Spinal cord (tissue), 10 donors: ENCODE data around the gene YIPF1. TPM values are rescaled to one million over a fixed set of nuclear protein-coding genes. Genes with fewer than 3 reads are reported as not detected.
A peak's percentile ranks its signal among the peaks of the same experiment; 100 is the strongest.
"Not testable (repeated sequence)": the region's sequence is repeated elsewhere in the genome, so short reads cannot be mapped to it uniquely, and the experiment has no call there.

Experiments
- DNase-seq, 6 donors: peaks; one replicate each; pipeline versions ENCODE4 v3.0.0 to v3.0.0-alpha.2; 2013 to 2015; ENCODE audit warnings: low spot score in 6 of 6, low read depth in 4 of 6
- H3K27ac ChIP-seq: one replicate; pipeline ENCODE4 v1.5.1; 2013; ENCODE audit warnings: low read depth, low read length, control low read depth
- H3K27me3 ChIP-seq: one replicate; pipeline ENCODE4 v1.6.1; 2013; ENCODE audit warnings: low read length; ENCODE audit not compliant: control insufficient read depth, insufficient read depth
- H3K36me3 ChIP-seq: one replicate; pipeline ENCODE4 v1.6.1; 2013; ENCODE audit warnings: low read length; ENCODE audit not compliant: control insufficient read depth, insufficient read depth
- H3K4me1 ChIP-seq: one replicate; pipeline ENCODE4 v1.6.1; 2013; ENCODE audit warnings: low read length; ENCODE audit not compliant: control insufficient read depth, insufficient read depth
- H3K4me3 ChIP-seq: one replicate; pipeline ENCODE4 v1.5.1; 2013; ENCODE audit warnings: low read depth, low read length, control low read depth
- H3K9me3 ChIP-seq: one replicate; pipeline ENCODE4 v1.6.1; 2013; ENCODE audit warnings: low read length; ENCODE audit not compliant: control insufficient read depth, insufficient read depth
- WGBS: methylation state at CpG from one replicate; pipeline ENCODE4 v1.1.5; 2013; ENCODE audit warnings: missing lambda C conversion rate; ENCODE audit not compliant: insufficient coverage; 5-methylcytosine and 5-hydroxymethylcytosine counted together
- polyA plus RNA-seq, 2 donors: library from polyadenylated mRNA; unstranded; fragments of 120-200 nt; gene quantifications; one replicate each; pipeline ENCODE4 v1.2.1, GENCODE V29; 2013; ENCODE audit not compliant: insufficient read length in 2 of 2
- total RNA-seq, 2 donors: library from RNA; depleted of rRNA in 1 of 2; stranded (reverse); fragments of 120-200 nt in 1 of 2; fragments of >200 nt in 1 of 2; gene quantifications; one replicate each; pipeline versions ENCODE4 v1.2.3 to v1.2.4, GENCODE V29; 2013 to 2014
- donor health status: healthy.

YIPF1 gene
- total and polyA plus RNA-seq, 4 donors = 34.8 to 38.1 (median 37.5) TPM

DNA sequence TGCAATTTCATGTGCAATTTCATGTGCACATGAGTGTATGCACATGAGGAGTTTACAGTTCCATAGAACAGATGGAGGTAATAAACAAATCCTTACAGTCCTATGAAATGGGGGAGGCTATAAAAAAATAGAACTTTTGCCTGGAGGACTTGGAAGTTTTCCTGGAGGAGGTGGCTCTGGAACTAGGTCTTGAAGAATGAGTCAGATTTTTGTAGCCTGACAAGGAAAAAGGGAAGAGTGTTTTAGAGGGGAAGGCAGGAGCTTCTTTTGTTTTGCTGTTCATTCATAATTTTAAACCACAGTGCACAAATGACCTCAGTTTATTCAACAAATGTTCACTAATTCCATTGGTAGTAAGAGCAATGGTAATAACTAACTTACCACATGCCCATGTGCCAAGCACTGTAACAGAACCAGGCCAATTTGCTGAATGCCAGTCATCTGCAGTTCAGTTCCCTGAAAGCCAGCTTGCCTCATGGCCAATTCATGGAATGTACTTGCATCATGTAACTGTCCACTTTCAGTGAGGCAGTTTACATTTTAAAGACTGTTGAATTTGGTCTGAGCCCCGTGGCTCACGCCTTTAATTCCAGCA, 7.1 kb upstream of the YIPF1 start:
- no peak overlapping the region for H3K27ac ChIP-seq
- peaks cover 26% of the 10 kb centered on the region for H3K4me1 ChIP-seq
- 70% methylated on average over 2 of the region's 2 CpGs for WGBS
- H3K36me3 ChIP-seq = no peaks in the 10 kb centered on the region
- no peaks in the 10 kb centered on the region for H3K9me3 ChIP-seq
- DNase-seq = peak in 2 of 6 donors; percentile 40 to 54
- H3K27me3 ChIP-seq = no peaks in the 10 kb centered on the region
- no peak overlapping the region for H3K4me3 ChIP-seq

- WGBS = 82% methylated on average over 6 of the region's 6 CpGs
- no peak for DNase-seq
- Histone ChIP-seq H3K9me3 (no peaks in the 10 kb centered on the region), H3K27ac (no peak overlapping the region), H3K4me1 (peaks cover 29% of the 10 kb centered on the region), H3K27me3 (no peaks in the 10 kb centered on the region), H3K4me3 (no peak overlapping the region), H3K36me3 (no peaks in the 10 kb centered on the region)
Observed at GRCh38 chr1:53895421-53895820, 5.8 kb upstream of the YIPF1 start.

GRCh38 chr1:53894644-53895043, 5.0 kb upstream of the YIPF1 start:
- H3K27me3 ChIP-seq = no peaks in the 10 kb centered on the region
- no peak overlapping the region for H3K27ac ChIP-seq
- peaks cover 28% of the 10 kb centered on the region for H3K4me1 ChIP-seq

GRCh38 chr1:53893999-53894636, 4.5 kb upstream of the YIPF1 start, which contains the start of gene DIO1:
TSS of gene DIO1 (plus strand) at chr1:53894187. CDS start at chr1:53894211, 24 bp downstream.
- Histone ChIP-seq H3K9me3 (no peaks in the 10 kb centered on the region), H3K27me3 (no peaks in the 10 kb centered on the region), H3K36me3 (no peaks in the 10 kb centered on the region), H3K4me1 (peaks cover 28% of the 10 kb centered on the region), H3K4me3 (no peak within 1 kb of the TSS), H3K27ac (no peak within 1 kb of the TSS)
- WGBS = 74% methylated on average over 14 of the region's 14 CpGs
- no peak for DNase-seq

More at GRCh38 chr1:53894644-53895043, 5.0 kb upstream of the YIPF1 start:
- no peak overlapping the region for H3K4me3 ChIP-seq
- 94% methylated on average over 5 of the region's 5 CpGs for WGBS
- no peak for DNase-seq
- H3K36me3 ChIP-seq = no peaks in the 10 kb centered on the region
- H3K9me3 ChIP-seq = no peaks in the 10 kb centered on the region

- Histone ChIP-seq H3K4me1 (peaks cover 19% of the 10 kb centered on the region), H3K9me3 (no peaks in the 10 kb centered on the region), H3K36me3 (no peaks in the 10 kb centered on the region), H3K27me3 (no peaks in the 10 kb centered on the region), H3K27ac (no peak overlapping the region), H3K4me3 (no peak overlapping the region)
- 60% methylated on average over 1 of the region's 5 CpGs for WGBS
- DNase-seq = peak in 1 of 6 donors; percentile 48
Observed at GRCh38 chr1:53892911-53893310, 3.3 kb upstream of the YIPF1 start.

DNA sequence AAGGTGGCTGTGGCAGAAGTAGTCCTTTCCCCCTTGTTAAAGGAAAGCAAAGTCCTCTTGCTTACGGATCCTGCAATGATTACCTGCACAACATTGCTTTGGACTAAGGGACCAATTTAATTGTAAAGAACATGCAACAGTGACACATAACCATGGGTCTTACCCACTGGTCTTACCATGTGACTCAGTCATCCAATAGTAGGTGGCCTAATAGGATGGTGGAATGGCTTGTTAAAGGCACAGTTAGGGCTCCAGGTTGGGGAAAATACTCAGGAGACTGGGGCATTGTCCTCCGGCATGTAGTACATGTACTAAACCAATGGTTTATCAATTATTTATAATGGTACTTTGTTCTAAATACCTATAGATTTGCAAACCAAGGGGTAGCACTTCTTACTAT, 2.1 kb upstream of the YIPF1 start:
- Histone ChIP-seq H3K9me3 (no peaks in the 10 kb centered on the region), H3K4me3 (no peak overlapping the region), H3K27me3 (no peaks in the 10 kb centered on the region), H3K4me1 (peaks cover 14% of the 10 kb centered on the region), H3K36me3 (peaks cover 5% of the 10 kb centered on the region), H3K27ac (no peak overlapping the region)
- DNase-seq = no peak
- WGBS = no CpG with 5 or more reads among the region's 2 CpGs

GRCh38 chr1:53891018-53891417, 1.4 kb upstream of the YIPF1 start:
- Histone ChIP-seq H3K4me3 (no peak overlapping the region), H3K9me3 (no peaks in the 10 kb centered on the region), H3K27ac (no peak overlapping the region), H3K27me3 (no peaks in the 10 kb centered on the region), H3K36me3 (peaks cover 5% of the 10 kb centered on the region), H3K4me1 (peaks cover 14% of the 10 kb centered on the region)
- WGBS = 100% methylated on average over 1 of the region's 2 CpGs
- no peak for DNase-seq

DNA sequence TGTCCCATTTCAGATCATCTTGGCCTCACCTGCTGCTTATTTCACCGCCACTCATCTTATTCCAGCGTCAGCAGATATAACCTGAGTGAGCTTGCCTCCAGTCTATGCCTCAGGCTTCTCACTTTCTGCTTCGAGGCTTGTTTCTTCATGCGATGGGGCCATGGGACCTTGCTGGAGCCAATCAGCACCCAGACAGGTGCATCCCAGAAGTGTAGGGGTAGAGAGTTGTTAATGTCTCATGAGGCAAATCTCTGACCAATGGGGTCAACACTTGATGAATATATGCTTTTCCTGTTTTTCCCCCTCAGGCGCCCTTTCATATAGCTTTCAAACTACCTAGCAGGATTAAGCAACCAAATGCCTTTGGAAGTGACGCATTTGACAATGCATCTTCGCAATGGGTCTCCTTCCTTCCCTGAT, 935 bp upstream of the YIPF1 start:
- Histone ChIP-seq H3K27ac (no peak overlapping the region), H3K4me3 (peak overlapping the region; percentile 68)

GRCh38 chr1:53888681-53889080, 916 bp downstream of the YIPF1 start:
- peaks cover 5% of the 10 kb centered on the region for H3K36me3 ChIP-seq
- H3K4me3 ChIP-seq = no peak overlapping the region
- WGBS = 100% methylated on average over 1 of the region's 2 CpGs
- no peaks in the 10 kb centered on the region for H3K9me3 ChIP-seq
- no peak for DNase-seq
- H3K4me1 ChIP-seq = peaks cover 14% of the 10 kb centered on the region
- H3K27me3 ChIP-seq = no peaks in the 10 kb centered on the region
- no peak overlapping the region for H3K27ac ChIP-seq

More for the DNA sequence above, 935 bp upstream of the YIPF1 start:
- Histone ChIP-seq H3K4me1 (peaks cover 14% of the 10 kb centered on the region), H3K27me3 (no peaks in the 10 kb centered on the region), H3K9me3 (no peaks in the 10 kb centered on the region), H3K36me3 (peaks cover 5% of the 10 kb centered on the region)
- WGBS = 80% methylated on average over 5 of the region's 7 CpGs
- DNase-seq = no peak

- H3K9me3 ChIP-seq, H3K4me1 ChIP-seq, H3K4me3 ChIP-seq, H3K27ac ChIP-seq, DNase-seq, H3K27me3 ChIP-seq: not testable (repeated sequence)
- WGBS = 98% methylated on average over 6 of the region's 6 CpGs
- peaks cover 12% of the 10 kb centered on the region for H3K36me3 ChIP-seq
Observed at GRCh38 chr1:53883600-53883999, 6.0 kb downstream of the YIPF1 start.
